ENCODE results near the gene ZNF577. TPM values are rescaled to one million over a fixed set of nuclear protein-coding genes. Genes with fewer than 3 reads are reported as not detected.
A peak's percentile ranks its signal among the peaks of the same experiment; 100 is the strongest.

The ZNF577 gene
- total and polyA plus RNA-seq, 2 of the 13 experiments (the other 11 are each of a cell fraction or from before 2014, with no cell fraction given) = 5.7 to 7.6 TPM

DNA sequence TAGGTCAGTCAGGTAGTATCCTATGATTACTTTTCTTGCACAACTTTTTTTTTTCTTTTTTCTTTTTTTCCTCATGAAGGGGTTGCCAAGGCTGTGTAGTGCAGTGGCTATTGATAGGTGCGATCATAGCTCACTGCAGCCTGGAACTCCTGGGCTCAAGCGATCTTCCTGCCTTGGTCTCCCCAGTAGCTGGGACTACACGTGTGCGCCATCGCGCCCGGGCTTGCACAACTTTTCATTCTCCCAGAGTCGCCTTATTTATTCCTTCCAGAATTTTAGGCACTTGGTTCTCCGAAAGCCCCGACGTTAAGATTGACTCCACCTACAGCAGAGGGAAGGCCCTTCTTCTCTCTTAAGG, 38.7 kb upstream of the ZNF577 start (continued):
- TF ChIP-seq, protein P1, sequence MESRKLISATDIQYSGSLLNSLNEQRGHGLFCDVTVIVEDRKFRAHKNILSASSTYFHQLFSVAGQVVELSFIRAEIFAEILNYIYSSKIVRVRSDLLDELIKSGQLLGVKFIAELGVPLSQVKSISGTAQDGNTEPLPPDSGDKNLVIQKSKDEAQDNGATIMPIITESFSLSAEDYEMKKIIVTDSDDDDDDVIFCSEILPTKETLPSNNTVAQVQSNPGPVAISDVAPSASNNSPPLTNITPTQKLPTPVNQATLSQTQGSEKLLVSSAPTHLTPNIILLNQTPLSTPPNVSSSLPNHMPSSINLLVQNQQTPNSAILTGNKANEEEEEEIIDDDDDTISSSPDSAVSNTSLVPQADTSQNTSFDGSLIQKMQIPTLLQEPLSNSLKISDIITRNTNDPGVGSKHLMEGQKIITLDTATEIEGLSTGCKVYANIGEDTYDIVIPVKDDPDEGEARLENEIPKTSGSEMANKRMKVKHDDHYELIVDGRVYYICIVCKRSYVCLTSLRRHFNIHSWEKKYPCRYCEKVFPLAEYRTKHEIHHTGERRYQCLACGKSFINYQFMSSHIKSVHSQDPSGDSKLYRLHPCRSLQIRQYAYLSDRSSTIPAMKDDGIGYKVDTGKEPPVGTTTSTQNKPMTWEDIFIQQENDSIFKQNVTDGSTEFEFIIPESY (CRISPR knock-in tag; IDR thresholded peaks at IDR 0.05) = peak; percentile 37; the same call in 1 of the 2 replicates
- TF ChIP-seq THAP11 (CRISPR knock-in tag; IDR thresholded peaks at IDR 0.05) = no peak
- TF ChIP-seq CHD4 (IDR thresholded peaks at IDR 0.05; ENCODE audit: borderline replicate concordance, low read length) = 0 out of 2 replicates have a peak, but pooled peaks have one; percentile 9
- no peak for TF ChIP-seq ZNF780A (CRISPR knock-in tag; IDR thresholded peaks at IDR 0.05)
- TF ChIP-seq, protein P2, sequence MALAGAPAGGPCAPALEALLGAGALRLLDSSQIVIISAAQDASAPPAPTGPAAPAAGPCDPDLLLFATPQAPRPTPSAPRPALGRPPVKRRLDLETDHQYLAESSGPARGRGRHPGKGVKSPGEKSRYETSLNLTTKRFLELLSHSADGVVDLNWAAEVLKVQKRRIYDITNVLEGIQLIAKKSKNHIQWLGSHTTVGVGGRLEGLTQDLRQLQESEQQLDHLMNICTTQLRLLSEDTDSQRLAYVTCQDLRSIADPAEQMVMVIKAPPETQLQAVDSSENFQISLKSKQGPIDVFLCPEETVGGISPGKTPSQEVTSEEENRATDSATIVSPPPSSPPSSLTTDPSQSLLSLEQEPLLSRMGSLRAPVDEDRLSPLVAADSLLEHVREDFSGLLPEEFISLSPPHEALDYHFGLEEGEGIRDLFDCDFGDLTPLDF (CRISPR knock-in tag; IDR thresholded peaks at IDR 0.05) = 0 out of 2 replicates have a peak, but pooled peaks have one; percentile 8
- no peak for TF ChIP-seq ZBTB3 (CRISPR knock-in tag; IDR thresholded peaks at IDR 0.05; ENCODE audit: borderline replicate concordance, low read depth)
- TF ChIP-seq, protein P3, sequence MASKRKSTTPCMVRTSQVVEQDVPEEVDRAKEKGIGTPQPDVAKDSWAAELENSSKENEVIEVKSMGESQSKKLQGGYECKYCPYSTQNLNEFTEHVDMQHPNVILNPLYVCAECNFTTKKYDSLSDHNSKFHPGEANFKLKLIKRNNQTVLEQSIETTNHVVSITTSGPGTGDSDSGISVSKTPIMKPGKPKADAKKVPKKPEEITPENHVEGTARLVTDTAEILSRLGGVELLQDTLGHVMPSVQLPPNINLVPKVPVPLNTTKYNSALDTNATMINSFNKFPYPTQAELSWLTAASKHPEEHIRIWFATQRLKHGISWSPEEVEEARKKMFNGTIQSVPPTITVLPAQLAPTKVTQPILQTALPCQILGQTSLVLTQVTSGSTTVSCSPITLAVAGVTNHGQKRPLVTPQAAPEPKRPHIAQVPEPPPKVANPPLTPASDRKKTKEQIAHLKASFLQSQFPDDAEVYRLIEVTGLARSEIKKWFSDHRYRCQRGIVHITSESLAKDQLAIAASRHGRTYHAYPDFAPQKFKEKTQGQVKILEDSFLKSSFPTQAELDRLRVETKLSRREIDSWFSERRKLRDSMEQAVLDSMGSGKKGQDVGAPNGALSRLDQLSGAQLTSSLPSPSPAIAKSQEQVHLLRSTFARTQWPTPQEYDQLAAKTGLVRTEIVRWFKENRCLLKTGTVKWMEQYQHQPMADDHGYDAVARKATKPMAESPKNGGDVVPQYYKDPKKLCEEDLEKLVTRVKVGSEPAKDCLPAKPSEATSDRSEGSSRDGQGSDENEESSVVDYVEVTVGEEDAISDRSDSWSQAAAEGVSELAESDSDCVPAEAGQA (IDR thresholded peaks at IDR 0.05; ENCODE audit: low read depth) = 0 out of 2 replicates have a peak, but pooled peaks have one; percentile 8
- TF ChIP-seq, protein P3 (CRISPR knock-in tag; IDR thresholded peaks at IDR 0.05; ENCODE audit: borderline replicate concordance) = no peak
- no peak for TF ChIP-seq ZNF446 (CRISPR knock-in tag; IDR thresholded peaks at IDR 0.05)
